Hippocampal formation (tissue), 2 donors: Measurements from ENCODE around the gene ABHD8.

Experiments
- DNase-seq, 2 donors: peaks; one replicate each; lab custom pipeline; 2025; lab: John Stamatoyannopoulos, UW

The ABHD8 gene, protein sequence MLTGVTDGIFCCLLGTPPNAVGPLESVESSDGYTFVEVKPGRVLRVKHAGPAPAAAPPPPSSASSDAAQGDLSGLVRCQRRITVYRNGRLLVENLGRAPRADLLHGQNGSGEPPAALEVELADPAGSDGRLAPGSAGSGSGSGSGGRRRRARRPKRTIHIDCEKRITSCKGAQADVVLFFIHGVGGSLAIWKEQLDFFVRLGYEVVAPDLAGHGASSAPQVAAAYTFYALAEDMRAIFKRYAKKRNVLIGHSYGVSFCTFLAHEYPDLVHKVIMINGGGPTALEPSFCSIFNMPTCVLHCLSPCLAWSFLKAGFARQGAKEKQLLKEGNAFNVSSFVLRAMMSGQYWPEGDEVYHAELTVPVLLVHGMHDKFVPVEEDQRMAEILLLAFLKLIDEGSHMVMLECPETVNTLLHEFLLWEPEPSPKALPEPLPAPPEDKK

DNA sequence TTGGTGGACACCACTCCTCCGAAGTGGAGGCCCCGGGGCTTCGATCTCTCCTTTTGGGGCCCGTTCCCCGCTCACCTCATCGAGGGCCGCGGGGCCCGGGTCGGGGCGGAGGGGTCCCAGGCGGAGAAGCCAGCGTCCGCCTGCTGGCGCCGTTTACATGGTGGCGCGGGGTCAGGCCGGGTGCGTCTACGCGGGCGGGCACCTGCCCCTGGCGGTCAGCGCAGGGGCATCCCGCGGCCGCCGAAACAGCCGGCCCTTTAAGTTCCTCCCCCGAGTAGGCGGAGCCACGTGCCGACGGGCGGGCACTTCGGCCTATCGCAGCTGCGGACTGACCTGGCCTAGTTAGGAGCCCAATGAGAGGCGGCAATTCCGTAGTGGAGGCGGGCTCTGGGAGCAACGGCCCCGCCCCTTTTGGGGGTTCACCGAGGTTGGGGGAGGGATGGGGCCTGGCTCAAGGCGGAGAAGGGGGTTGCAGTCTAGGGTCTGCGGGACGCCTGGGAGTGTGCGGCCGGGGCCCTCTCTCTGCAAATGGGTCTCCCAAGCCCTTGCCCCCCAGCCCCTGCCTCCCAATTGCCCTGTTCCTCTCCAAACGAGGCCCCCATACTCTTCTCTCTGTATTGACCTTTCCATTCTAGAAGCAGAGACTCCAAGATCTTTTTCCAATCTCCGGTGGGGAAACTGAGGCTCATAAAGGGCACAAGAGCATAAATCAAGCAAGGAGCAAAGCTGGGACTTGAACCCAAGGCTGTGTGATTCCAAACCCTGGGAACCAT, at the start of gene ABHD8:
ABHD8 (minus strand) TSS at position 259 of the 773 bp plus-strand sequence. CDS start 1,809 bp downstream, outside the sequence.
- DNase-seq, result peak; percentile 79 to 81

DNA sequence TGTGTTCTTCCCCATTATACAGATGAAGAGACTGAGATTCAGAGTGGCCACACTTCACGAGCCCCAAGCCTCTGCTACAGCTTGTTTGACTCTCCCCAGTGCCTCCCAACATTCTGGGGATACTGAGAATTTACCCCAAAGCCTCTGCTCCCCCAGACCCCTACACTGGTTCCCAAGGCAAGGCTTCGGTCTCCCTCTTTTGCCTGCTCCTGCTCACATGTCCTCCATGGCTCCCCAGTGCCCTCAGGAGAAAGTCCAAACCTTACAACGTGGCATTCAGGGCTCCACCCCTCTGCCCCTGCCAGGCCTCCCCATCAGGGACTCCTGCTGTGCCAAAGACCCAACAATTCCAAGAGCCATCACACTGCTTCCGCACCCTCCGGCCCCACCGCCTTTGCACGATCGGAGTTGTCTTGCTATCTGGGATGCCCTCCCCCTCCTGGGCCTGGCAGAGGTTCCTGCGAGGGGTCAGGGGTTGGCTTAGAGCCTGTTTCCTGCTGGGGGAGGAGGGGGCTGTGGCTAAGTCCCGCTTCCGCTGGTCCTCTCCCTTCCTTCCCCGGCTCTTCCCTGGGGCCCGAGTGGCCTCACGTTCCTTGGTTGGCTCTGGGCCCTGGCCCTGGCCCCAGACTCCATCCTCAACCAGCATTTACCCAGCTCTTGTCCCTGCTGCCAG, 49.5 kb upstream of the ABHD8 start:
- DNase-seq, result no peak

DNA sequence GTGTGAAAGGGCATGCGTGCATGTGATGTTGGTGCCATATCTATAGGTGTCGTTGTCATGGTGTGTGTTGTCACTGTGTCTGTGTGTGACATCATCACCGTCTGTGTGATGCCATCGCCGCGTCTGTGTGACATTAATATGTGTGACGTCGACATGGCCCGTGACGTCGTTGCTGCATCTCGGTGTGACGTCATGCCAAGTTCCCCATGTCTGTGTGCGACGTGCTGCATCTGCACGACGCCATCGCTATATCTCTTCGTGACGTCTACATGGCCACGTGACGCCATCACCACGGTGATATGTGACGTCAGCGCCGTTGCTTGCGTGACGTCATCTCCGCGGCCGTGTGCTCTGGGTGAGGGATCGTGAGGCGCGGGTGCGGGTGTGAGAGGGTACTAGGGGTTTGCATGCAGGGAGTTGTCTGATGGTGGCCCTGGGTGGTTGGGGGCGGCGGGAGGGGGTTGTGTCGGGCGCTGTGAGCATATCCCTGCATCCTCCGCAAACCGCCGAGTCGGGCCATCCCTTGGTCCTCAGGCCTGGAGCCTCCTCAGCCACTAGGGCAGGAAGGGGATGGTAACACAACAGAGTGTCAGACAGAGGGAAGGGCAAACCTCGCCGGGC, 48.7 kb upstream of the ABHD8 start:
- DNase-seq, result no peak

DNA sequence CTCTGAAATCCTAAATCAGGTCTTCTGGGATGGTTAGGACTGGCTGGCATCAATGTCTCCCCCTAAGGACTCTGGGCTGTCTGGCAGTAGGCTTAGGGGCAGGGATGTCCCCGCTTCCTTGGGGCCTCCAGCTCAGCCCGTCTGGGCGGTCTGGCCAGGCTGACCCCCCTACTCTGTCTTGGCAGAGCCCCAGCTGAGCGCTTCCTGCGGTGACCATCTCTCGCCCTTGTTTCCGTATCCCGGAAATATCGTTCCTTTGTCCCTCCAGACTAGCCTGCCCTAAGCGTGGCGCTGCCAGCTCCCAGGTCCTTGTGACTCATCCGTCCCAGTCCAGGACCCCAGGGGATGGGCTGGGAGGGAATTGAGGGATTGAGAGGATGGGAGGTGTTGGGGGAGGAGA, 45.5 kb upstream of the ABHD8 start:
- no peak for DNase-seq

DNA sequence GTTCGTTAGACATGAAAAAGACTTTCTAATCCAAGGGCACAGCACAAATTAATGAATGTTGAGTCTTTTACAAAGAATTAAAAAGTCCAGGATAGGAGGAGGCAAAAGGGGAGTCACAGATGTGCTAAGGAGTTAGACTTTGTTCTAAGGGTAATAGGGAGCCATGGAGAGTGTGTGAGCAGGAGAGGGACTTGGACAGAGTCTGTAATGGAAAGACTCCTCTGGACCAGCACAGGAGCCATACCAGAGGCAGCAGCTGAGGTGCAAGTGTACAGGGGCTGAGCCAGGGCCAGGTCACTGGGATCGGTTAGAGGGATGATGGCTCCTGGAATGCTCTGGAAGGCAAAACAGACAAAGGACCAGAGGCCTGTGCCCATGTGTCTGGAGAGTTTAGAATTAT, 44.7 kb upstream of the ABHD8 start:
- DNase-seq, result no peak

DNA sequence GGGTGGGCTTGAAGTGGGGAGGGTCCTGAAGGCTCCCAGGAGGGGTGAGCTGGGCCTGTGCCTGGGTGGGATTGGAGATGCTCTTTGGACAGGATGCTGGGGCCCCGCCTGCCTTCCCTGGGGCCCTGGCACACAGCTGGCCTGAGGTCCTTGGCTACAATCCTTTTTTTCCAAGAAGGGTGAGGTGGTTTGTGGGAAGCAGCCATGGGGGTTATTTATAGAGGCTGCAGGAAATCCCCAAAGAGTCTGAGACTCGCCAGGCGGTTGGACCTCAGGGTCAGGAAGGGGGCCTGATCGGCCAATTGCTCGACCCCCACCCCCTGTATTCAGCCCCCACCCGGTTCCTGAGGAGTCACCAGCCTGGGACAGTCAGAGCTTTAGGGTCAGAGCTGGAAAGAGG, 44.1 kb upstream of the ABHD8 start:
- no peak for DNase-seq

DNA sequence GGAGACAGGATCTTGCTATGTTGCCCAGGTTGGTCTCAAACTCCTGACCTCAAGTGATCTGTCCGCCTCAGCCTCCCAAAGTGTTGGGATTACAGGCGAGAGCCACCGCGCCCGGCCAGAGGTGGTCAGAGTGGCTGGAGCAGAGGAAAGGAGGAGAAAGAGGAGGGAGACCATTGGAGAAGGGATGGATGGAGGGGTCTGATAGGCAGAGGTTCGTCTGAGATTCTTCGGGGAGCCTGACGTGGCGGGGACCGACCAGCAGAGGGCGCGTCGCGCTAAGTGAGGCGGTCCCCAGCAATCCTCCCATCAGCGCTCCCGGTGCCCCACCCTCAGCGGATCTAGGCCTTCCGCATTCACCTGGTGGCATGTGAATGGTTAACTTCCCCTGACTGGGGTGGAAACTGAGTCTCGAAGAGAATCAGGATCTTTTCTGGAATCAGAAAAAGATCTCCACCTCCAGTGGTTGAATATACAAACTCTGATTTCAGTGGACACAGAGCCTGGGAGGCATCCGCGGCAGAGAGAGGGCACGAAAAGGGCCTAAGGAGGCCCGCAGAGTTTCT, 43.0 kb upstream of the ABHD8 start:
- peak; percentile 16 to 64 for DNase-seq

DNA sequence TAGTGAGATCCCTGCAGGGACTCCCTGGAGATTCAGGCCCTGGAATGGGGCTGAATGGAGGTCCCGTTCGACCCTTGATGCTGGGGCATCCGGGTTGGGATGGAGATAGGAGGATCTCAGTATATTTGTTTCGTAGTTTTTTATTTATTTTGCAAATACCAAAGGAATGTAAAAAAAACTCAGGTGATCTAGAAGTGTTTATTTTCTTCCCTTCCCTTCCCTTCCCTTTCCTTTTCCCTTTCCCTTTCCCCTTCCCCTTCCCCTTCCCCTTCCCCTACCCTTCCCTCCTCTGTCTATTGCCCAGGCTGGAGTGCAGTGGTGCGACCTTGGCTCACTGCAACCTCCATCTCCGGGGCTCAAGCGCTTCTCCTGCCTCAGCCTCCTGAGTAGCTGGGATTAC, 38.6 kb upstream of the ABHD8 start:
- no peak for DNase-seq

DNA sequence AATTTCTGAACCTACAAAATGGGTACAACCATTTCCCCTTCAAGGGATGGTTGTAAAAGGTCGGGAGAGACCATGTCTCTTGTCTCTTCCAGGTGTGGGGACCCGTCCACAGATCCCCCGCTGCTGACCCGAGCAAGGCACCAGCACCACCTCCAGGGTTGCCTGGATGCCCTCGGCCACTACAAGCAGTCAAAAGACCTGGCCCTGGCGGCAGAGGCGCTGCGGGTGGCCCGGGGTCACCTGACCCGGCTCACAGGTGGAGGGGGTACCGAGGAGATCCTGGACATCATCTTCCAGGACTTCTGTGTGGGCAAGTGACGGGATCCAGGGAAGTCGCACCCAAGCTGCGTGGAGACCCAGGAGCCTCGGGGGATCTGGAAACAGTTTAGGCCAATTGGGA, 38.2 kb upstream of the ABHD8 start:
- no peak for DNase-seq

DNA sequence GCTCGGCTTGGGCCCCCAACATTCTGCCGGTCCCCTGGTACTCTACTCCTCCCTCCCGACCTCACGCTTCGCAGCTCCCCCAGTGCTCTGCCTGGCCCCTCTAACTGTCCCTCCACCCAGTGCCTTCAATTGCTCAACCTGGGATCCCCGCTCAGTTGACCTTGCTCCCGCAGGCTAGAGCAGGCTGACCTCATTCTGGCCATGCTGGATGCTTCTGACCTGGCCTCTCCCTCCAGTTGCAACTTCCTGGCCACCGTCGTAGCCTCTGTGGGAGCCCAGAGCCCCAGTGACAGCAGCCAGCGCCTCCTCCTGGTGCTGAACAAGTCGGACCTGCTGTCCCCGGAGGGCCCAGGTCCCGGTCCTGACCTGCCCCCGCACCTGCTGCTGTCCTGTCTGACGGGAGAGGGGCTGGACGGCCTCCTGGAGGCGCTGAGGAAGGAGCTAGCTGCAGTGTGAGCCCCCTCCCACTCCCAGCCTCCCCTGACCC, 37.7 kb upstream of the ABHD8 start:
- DNase-seq, result no peak

DNA sequence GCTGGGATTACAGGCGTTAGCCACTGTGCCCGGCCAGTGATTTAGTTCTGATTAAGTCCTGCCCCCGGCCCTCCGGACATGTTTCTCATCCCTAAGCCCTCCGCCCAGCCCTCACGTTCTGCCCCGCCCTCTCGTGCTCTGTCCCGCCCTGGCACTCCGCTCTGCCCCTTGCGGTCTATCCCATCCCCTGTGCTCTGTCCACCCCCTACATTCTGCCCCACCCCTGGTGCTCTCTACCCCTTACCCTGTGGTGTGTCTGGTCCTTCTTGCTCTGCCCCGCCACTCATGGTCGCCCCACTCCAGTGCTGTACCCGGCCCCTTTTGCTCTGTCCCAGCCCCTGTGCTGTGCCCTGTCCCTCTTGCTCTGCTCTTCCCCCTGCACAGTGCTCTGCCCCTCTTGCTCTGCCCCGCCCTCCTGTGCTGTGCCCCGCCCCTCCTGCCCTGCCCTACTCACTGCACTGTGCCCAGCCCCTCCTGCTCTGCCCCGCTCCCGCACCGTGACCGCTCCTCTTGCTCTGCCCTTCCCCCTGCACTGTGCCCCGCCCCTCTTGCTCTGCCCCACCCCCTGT, 37.2 kb upstream of the ABHD8 start:
- no peak for DNase-seq

DNA sequence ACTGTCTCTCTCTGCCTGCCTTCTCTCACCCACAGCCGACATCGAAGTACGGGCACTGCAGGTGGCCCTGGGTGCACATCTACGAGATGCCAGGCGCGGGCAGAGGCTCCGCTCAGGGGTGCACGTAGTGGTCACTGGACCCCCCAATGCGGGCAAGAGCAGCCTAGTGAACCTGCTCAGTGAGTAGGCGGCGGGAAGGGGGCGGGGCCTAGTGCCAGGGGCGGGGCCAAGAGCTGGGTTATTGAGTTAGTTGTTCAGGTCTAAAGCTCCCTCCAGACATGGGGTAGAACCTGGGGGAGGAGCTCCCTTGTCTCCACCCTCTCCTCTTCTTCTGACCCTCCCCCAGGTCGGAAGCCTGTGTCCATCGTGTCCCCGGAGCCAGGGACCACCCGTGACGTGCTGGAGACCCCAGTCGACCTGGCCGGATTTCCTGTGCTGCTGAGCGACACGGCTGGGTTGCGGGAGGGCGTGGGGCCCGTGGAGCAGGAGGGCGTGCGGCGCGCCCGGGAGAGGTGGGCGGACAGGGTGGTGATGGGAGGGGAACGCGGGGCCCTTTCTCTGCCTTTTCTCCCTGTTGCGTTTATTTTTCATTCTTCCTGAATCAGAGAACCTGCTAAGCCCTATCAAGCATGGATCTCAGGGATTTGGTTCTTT, 36.0 kb upstream of the ABHD8 start:
- no peak for DNase-seq

DNA sequence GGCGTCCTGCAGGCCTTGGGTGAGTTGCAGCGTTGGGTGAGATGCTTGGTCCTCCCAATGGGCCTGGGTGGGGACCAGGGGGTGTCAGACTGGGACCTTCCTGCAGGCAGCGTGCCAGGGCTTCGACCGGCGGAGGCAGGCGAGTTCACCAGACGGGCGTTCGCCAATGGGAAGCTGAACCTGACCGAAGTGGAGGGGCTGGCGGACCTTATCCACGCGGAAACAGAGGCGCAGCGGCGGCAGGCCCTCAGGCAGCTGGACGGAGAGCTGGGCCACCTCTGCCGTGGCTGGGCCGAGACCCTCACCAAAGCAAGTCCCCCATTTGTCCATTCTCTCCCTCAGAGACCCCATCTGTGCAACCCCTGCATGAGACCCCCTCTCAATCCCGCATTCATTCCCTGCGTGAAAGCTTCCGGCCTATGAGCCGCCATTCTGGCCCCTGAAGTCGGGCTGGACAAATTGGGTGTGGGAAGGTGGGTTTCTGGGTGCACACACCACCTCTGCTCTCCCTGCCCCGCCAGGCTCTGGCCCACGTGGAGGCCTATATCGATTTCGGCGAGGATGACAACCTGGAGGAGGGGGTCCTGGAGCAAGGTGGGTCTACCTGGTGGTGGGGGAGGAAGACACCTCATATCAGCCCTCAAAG, 35.3 kb upstream of the ABHD8 start:
- no peak for DNase-seq

DNA sequence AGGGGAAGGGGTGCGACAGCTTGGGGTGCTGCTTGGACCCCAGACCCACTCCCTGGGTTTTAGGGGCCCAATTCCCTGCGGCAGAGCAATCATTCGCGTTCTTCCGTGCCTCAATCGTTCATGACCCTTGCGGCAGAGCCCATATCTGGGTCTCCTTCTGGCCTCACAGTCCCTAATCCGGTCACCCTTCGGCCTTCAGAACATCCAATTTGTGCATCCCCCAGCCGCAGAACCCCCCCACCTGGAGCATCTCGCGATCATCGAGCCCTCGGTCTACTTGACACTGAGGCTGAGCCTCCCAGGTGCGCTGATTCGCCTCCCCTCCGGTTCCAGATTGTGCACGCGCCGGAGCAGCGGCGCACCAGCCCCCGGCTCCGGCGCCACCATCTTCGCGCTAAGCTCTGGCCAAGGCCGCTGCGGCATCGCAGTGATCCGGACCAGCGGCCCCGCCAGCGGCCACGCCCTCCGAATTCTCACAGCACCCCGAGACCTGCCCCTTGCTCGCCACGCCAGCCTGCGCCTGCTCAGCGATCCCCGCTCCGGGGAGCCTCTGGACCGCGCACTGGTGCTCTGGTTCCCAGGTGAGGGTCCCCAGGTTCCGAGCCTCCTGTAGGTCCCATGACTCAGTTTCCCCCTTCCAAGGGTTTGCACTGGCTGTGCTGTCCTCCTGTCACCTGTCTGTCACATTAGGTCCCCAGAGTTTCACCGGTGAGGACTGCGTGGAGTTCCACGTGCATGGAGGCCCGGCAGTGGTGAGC, 34.6 kb upstream of the ABHD8 start:
- no peak for DNase-seq

DNA sequence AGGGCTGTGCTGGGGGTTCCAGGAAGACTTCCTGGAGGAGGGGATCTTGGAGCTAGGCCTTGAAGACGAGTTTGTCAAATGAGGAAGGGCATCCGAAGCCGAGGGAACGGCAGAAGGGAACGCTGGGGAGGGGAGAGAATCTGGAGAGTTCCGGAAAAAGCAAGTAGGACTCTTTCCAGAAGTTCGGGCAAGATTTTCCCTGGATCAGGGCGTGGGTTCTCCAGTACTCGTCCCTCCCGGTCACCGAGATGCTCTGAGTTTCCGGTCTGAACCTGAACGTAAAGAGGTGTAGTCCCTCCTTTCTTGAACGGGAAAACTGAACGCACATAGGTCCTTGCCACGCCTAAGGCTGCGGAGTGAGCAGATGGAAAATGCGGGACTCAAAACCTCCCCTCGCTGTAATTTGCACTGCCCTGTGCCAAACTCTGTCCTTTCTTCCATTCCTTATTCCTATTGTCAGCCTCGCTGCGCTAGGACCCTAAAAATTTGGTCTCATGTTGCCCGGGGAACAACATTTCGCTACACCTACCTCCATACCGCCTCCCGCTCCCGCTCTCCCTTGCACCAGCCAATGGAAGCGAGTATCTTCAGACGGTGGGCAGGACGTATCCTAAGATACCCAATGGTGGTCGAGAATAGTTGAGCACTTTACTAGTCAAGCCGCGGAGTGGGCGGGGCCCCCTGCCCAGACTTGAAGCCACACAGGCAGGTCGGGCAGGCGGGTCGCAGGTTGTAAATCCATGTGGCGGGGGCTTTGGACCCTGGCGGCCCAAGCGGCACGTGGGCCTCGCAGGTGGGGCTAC, 33.8 kb upstream of the ABHD8 start, which contains the start of gene GTPBP3:
GTPBP3 (plus strand) TSS at position 682 of the 803 bp plus-strand sequence; CDS start at position 741, 59 bp downstream.
- peak; percentile 94 to 99 for DNase-seq

DNA sequence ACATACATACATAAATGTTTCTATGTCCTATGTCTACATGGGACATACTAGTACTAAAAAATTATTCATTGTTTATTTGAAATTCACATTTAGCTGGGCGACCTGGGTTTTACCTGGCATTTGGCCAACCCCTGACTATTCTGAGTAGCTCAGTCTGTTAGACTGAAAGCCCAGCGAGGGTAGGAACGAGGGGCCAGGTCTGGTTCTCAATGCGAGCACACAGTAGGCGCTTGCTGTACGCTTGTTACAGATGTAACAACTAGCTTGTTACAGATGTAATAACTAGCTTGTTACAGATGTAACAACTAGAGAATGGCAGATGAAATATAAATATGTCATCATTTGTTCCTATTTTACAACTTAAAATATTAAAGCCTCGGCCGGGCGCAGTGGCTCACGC, 32.4 kb upstream of the ABHD8 start:
- DNase-seq, result no peak

DNA sequence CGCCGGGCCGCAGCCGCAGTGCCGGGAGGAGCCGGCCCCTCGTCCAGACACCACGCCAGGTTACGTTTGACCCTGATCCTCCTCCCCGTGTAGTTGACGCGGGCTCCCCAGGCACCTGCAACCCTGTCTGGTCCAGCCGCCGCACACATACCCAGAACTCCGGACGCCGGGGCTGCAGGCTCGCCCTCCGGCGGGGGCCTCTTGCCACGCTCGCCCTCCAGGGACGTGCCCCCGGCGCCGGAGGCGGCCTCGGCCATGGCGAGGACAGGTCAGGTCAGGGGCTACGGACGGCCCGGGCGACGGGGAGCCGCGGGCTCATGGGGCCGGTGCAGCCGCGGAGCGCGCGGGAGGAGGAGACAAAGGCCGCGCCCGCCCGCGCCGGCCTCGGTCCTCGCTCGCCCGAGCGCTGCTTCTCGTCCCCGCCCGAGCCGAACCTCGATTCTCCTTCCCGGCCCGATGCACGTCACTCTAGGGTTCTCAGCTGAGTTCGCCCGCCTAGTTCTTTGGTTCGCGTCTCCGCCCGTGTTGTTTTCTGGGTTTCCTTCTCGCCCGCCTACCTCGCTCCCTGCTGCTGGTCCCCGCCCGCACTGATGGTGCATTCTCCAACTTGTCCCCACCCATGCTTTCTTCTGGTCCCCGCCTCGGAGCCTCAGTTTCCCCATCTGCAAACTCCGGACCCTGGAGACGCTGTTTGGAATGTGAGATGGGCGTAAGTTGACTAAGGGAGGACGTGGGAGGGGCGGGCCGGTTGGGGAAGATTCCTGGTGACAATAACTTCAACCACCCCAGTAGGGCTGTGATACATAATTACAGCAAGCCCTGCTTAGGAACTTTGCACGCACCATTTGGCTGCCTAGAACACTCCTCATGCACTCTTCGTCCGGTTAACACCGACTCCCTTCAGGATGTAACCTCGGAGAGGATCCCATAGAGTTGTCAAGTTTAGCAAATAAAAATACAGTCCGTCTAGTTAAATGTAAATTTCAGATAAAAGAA, 31.5 kb upstream of the ABHD8 start, which contains the start of gene ANO8:
ANO8 (minus strand) TSS at position 442 of the 996 bp plus-strand sequence; CDS start at position 257, 185 bp downstream.
- DNase-seq, result peak; percentile 91 to 96
